ENCODE results near the gene CHCHD10.

CHCHD10 gene

DNA sequence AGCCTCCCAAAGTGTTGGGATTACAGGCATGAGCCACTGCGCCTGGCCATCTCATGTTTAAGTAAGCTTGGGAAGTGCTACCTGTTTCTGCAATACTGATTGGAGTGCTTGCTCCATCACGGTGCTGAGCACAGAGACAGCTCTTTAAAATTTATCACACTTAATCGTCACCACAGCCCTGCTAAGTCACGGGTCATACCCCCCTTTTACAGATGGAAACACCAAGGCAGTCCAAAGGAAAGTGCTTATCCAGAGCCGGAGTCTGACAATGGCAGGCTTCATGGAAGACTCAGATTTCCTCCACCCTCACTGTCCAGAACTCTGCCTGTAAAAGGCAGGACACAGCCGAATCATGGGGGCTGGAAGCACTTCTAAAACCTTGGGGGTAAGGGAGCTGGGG lies 7.7 kb downstream of the CHCHD10 start:
- no peak for TF ChIP-seq CTCF (IDR thresholded peaks at IDR 0.05; ENCODE audit: extremely low read depth, missing control alignments)
- no peak for DNase-seq (ENCODE audit: low spot score)

DNA sequence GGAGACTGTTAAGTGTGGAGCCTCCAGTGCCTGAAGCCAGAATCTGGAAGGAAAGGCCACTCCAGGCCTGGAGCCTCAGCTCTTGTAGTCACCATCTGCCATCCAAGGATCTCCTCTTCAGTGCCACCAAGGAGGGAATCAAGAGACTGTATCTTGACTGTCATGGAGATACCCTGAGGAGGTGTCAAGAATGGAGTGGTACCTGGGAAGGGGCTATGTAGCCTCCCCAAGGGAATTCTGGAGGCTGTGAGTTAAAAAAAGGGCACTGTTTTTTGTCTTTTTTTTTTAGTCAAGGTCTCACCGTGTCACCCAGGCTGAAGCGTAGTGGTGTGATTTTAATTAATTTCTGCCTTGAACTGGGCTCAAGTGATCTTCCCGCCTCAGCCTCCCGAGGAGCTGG lies 8.2 kb downstream of the CHCHD10 start:
- no peak for TF ChIP-seq CTCF (IDR thresholded peaks at IDR 0.05; ENCODE audit: extremely low read depth, missing control alignments)
- no peak for DNase-seq (ENCODE audit: low spot score)

GRCh38 chr22:23756891-23757290 lies 10.9 kb downstream of the CHCHD10 start:
- DNase-seq (ENCODE audit: low spot score): no peak
- TF ChIP-seq CTCF (IDR thresholded peaks at IDR 0.05; ENCODE audit: extremely low read depth, missing control alignments): no peak

DNA sequence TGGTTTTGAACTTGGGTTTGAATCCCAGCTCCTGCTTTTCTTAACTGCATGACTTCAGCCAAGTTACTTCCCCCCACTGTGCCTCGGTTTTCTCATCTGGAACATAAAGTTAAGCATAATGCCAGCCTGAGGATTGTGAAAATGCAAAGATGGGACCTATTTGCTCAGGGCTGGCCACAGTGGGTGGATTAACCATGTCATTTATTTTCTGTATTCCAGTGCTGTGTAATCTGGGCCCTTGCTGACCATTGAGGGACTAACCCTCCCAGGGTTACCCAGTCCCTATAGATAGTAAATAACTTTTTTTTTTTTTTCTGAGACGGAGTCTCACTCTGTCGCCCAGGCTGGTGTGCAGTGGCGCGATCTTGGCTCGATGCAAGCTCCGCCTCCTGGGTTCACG lies 12.1 kb downstream of the CHCHD10 start:
- no peak for DNase-seq (ENCODE audit: low spot score)
- no peak for TF ChIP-seq CTCF (IDR thresholded peaks at IDR 0.05; ENCODE audit: extremely low read depth, missing control alignments)

GRCh38 chr22:23754980-23755636 lies 12.7 kb downstream of the CHCHD10 start:
- no peak for TF ChIP-seq CTCF (IDR thresholded peaks at IDR 0.05; ENCODE audit: extremely low read depth, missing control alignments)

DNA sequence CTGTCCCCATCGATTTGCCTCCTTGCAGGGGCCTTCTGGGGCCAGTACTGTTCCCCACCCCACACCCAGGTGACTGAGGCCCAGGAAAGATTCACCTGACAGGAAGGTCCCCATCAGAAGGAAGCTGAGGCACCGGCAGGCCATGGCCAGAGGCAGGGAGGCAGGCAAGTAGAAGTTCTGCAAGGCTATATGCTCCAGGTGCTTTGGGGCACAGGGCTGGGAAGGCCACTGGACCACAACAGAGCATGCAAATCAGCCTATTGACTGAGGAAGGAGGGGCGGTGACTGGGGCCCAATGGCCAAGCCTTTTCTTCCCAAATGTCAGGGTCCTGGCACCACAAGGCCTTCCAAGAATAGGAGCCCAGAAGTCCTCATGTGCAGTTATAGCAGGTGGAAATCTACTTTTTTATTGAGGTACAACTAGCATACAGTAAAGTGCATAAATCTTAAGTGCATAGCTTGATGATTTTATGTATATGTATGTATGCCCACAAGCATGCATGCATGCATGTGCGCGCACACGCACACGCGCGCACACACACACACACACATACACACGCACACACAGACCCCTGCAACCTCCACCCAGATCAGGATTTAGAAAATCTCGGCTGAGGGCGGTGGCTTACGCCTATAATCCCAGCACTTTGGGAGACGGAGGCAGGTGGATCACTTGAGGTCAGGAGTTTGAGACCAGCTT lies 13.4 kb downstream of the CHCHD10 start, which contains the start of gene VPREB3:
Gene VPREB3, minus strand, starts transcription at position 206 of the 700 bp plus-strand sequence. Its CDS starts 62 bp downstream, at position 144.
- TF ChIP-seq CTCF (IDR thresholded peaks at IDR 0.05; ENCODE audit: extremely low read depth, missing control alignments): no peak
- DNase-seq (ENCODE audit: low spot score): peak; percentile 19

More at GRCh38 chr22:23754980-23755636, 12.7 kb downstream of the CHCHD10 start:
- DNase-seq (ENCODE audit: low spot score): peak; percentile 4

GRCh38 chr22:23753385-23753784 lies 14.4 kb downstream of the CHCHD10 start:
- DNase-seq (ENCODE audit: low spot score): peak; percentile 30
- TF ChIP-seq CTCF (IDR thresholded peaks at IDR 0.05; ENCODE audit: extremely low read depth, missing control alignments): no peak
